ENCODE data around the gene SYNGAP1. TPM values are rescaled to one million over a fixed set of nuclear protein-coding genes. Genes with fewer than 3 reads are reported as not detected.

The SYNGAP1 gene
- total and polyA plus RNA-seq, 9 of the 15 experiments (the other 6 are each of a cell fraction or from before 2014, with no cell fraction given) = 0.01 to 22.8 (median 3.2) TPM

DNA sequence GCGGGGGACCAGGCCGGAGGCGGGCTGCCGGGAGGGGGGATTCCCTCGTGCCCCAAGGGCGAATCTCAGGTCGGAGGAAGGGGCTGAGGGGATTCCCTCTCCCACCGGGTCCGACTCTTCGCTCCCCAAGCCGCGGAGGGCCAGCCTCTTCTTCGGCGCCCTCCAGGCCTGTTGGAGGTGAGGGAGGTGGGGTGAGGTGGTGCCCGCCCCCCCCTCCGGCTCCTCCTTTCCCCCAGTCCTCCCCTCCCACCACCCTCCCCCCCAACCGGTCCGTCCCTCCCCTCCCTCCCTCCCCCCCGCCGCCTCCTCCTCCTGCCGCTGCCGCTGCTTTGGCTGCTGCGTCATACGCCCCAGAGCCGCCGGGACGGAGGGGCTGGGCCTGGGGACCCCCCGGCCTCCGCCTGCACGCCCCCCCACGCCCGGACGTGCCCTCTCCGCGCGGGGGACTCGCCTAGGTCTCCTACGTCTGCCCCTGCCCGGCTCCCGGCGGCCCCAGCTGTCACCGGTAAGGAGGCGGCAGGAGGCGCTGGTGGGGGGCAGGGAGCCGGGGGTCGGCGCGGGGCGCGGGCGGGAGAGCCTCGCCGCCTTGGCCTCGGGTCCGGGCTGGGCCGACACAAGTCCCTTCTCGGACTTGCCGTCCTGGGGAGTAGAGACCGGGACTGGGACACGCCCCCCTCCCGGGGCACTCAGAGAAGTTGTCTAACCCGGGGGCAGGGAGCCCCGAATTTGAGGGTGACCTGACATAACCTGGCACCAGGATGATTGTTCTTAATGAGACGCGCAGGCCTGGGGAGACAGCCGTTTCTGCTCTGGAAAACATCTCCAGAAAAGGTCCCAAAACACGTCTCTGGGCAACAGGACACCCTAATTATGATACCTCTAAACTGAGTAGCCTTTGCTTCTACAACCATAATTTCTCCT is 8.9 kb upstream of the SYNGAP1 start, which contains the start of gene PHF1 (continued):
- TF ChIP-seq, protein P1, sequence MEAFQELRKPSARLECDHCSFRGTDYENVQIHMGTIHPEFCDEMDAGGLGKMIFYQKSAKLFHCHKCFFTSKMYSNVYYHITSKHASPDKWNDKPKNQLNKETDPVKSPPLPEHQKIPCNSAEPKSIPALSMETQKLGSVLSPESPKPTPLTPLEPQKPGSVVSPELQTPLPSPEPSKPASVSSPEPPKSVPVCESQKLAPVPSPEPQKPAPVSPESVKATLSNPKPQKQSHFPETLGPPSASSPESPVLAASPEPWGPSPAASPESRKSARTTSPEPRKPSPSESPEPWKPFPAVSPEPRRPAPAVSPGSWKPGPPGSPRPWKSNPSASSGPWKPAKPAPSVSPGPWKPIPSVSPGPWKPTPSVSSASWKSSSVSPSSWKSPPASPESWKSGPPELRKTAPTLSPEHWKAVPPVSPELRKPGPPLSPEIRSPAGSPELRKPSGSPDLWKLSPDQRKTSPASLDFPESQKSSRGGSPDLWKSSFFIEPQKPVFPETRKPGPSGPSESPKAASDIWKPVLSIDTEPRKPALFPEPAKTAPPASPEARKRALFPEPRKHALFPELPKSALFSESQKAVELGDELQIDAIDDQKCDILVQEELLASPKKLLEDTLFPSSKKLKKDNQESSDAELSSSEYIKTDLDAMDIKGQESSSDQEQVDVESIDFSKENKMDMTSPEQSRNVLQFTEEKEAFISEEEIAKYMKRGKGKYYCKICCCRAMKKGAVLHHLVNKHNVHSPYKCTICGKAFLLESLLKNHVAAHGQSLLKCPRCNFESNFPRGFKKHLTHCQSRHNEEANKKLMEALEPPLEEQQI (IDR thresholded peaks at IDR 0.05) = no peak
- TF ChIP-seq, protein P2, sequence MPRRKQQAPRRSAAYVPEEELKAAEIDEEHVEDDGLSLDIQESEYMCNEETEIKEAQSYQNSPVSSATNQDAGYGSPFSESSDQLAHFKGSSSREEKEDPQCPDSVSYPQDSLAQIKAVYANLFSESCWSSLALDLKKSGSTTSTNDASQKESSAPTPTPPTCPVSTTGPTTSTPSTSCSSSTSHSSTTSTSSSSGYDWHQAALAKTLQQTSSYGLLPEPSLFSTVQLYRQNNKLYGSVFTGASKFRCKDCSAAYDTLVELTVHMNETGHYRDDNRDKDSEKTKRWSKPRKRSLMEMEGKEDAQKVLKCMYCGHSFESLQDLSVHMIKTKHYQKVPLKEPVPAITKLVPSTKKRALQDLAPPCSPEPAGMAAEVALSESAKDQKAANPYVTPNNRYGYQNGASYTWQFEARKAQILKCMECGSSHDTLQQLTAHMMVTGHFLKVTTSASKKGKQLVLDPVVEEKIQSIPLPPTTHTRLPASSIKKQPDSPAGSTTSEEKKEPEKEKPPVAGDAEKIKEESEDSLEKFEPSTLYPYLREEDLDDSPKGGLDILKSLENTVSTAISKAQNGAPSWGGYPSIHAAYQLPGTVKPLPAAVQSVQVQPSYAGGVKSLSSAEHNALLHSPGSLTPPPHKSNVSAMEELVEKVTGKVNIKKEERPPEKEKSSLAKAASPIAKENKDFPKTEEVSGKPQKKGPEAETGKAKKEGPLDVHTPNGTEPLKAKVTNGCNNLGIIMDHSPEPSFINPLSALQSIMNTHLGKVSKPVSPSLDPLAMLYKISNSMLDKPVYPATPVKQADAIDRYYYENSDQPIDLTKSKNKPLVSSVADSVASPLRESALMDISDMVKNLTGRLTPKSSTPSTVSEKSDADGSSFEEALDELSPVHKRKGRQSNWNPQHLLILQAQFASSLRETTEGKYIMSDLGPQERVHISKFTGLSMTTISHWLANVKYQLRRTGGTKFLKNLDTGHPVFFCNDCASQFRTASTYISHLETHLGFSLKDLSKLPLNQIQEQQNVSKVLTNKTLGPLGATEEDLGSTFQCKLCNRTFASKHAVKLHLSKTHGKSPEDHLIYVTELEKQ (CRISPR knock-in tag; IDR thresholded peaks at IDR 0.05) = no peak
- no peak for TF ChIP-seq BCL6 (CRISPR knock-in tag; IDR thresholded peaks at IDR 0.05)
- no peak for TF ChIP-seq NCOA6 (IDR thresholded peaks at IDR 0.05)
- no peak for TF ChIP-seq ZNF146 (CRISPR knock-in tag; IDR thresholded peaks at IDR 0.05; ENCODE audit: unreplicated experiment)
- TF ChIP-seq, protein P3, sequence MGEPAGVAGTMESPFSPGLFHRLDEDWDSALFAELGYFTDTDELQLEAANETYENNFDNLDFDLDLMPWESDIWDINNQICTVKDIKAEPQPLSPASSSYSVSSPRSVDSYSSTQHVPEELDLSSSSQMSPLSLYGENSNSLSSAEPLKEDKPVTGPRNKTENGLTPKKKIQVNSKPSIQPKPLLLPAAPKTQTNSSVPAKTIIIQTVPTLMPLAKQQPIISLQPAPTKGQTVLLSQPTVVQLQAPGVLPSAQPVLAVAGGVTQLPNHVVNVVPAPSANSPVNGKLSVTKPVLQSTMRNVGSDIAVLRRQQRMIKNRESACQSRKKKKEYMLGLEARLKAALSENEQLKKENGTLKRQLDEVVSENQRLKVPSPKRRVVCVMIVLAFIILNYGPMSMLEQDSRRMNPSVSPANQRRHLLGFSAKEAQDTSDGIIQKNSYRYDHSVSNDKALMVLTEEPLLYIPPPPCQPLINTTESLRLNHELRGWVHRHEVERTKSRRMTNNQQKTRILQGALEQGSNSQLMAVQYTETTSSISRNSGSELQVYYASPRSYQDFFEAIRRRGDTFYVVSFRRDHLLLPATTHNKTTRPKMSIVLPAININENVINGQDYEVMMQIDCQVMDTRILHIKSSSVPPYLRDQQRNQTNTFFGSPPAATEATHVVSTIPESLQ (CRISPR knock-in tag; IDR thresholded peaks at IDR 0.05) = 0 out of 2 replicates have a peak, but pooled peaks have one; percentile 13
- TF ChIP-seq, protein P4, sequence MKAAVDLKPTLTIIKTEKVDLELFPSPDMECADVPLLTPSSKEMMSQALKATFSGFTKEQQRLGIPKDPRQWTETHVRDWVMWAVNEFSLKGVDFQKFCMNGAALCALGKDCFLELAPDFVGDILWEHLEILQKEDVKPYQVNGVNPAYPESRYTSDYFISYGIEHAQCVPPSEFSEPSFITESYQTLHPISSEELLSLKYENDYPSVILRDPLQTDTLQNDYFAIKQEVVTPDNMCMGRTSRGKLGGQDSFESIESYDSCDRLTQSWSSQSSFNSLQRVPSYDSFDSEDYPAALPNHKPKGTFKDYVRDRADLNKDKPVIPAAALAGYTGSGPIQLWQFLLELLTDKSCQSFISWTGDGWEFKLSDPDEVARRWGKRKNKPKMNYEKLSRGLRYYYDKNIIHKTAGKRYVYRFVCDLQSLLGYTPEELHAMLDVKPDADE (conservative IDR thresholded peaks at IDR 0.05; ENCODE audit: control insufficient read depth, low read depth, low read length) = no peak; the same call in none of the 2 replicates
- TF ChIP-seq DPF2 (IDR thresholded peaks at IDR 0.05) = peak; percentile 36; the same call in 1 of the 2 replicates
- peak in 1 of 2 experiments; percentile 74; a peak in 2 of 4 replicates for TF ChIP-seq HDAC1 (IDR thresholded peaks at IDR 0.05)
- no peak for TF ChIP-seq DNMT1 (IDR thresholded peaks at IDR 0.05)
- TF ChIP-seq, protein P5, sequence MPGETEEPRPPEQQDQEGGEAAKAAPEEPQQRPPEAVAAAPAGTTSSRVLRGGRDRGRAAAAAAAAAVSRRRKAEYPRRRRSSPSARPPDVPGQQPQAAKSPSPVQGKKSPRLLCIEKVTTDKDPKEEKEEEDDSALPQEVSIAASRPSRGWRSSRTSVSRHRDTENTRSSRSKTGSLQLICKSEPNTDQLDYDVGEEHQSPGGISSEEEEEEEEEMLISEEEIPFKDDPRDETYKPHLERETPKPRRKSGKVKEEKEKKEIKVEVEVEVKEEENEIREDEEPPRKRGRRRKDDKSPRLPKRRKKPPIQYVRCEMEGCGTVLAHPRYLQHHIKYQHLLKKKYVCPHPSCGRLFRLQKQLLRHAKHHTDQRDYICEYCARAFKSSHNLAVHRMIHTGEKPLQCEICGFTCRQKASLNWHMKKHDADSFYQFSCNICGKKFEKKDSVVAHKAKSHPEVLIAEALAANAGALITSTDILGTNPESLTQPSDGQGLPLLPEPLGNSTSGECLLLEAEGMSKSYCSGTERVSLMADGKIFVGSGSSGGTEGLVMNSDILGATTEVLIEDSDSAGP (CRISPR knock-in tag; IDR thresholded peaks at IDR 0.05) = no peak
- TF ChIP-seq ZNF75A (CRISPR knock-in tag; IDR thresholded peaks at IDR 0.05) = no peak
- no peak for TF ChIP-seq NFIX (CRISPR knock-in tag; IDR thresholded peaks at IDR 0.05; ENCODE audit: low read depth)
- no peak for TF ChIP-seq EP400 (IDR thresholded peaks at IDR 0.05)
- TF ChIP-seq MCM2 (IDR thresholded peaks at IDR 0.05; ENCODE audit: low read depth) = no peak
